Natural killer cell treated with Interleukin-12 subunit alpha and Interleukin-12 subunit beta and Interleukin-15 and Interleukin-18, amount 100 ng/mL, for 72 hours (primary cell): Measurements from ENCODE around the gene TMEM132A. TPM values are rescaled to one million over a fixed set of nuclear protein-coding genes. Genes with fewer than 3 reads are reported as not detected.
A peak's percentile ranks its signal among the peaks of the same experiment; 100 is the strongest.

Experiments used
- ATAC-seq, 2 donors: fragments of 150-1000 bp; cut with Tn5 transposase in 1 of 2; sonication (Bioruptor Pico), chemical (Tn5 transposase) in 1 of 2; 2 replicates each; pipeline ENCODE4 v1.10.0; 2021
- DNase-seq: peaks from one replicate; pipeline ENCODE4 v3.0.0; 2022; ENCODE audit warnings: low spot score
- H3K27ac Mint-ChIP-seq, 2 donors: 1 replicate in 1 of 2; 2 replicates in 1 of 2; pipeline ENCODE4 v1.8.0; 2022; ENCODE audit warnings: mixed read lengths in 2 of 2, mild to moderate bottlenecking in 1 of 2, moderate library complexity in 1 of 2
- H3K27me3 Mint-ChIP-seq, 2 donors: 1 replicate in 1 of 2; 2 replicates in 1 of 2; pipeline ENCODE4 v1.8.0; 2022; ENCODE audit warnings: mixed read lengths in 2 of 2
- H3K36me3 Mint-ChIP-seq: one replicate; pipeline ENCODE4 v1.8.0; 2022; ENCODE audit warnings: mixed read lengths
- H3K4me1 Mint-ChIP-seq, 2 donors: 1 replicate in 1 of 2; 2 replicates in 1 of 2; pipeline ENCODE4 v1.8.0; 2022; ENCODE audit warnings: low read depth in 2 of 2, mixed read lengths in 2 of 2, mild to moderate bottlenecking in 1 of 2
- H3K4me3 Mint-ChIP-seq: one replicate; pipeline ENCODE4 v1.8.0; 2022; ENCODE audit warnings: mixed read lengths
- H3K9me3 Mint-ChIP-seq: 2 replicates; pipeline ENCODE4 v1.8.0; 2022; ENCODE audit warnings: mixed read lengths
- total RNA-seq, 2 donors: library from RNA; stranded (reverse); gene quantifications; one replicate each; pipeline ENCODE4 v1.2.3, GENCODE V29; 2022

Gene TMEM132A
- total RNA-seq, 2 donors from 2014 or later, result 0.10 TPM; not detected in 1

DNA sequence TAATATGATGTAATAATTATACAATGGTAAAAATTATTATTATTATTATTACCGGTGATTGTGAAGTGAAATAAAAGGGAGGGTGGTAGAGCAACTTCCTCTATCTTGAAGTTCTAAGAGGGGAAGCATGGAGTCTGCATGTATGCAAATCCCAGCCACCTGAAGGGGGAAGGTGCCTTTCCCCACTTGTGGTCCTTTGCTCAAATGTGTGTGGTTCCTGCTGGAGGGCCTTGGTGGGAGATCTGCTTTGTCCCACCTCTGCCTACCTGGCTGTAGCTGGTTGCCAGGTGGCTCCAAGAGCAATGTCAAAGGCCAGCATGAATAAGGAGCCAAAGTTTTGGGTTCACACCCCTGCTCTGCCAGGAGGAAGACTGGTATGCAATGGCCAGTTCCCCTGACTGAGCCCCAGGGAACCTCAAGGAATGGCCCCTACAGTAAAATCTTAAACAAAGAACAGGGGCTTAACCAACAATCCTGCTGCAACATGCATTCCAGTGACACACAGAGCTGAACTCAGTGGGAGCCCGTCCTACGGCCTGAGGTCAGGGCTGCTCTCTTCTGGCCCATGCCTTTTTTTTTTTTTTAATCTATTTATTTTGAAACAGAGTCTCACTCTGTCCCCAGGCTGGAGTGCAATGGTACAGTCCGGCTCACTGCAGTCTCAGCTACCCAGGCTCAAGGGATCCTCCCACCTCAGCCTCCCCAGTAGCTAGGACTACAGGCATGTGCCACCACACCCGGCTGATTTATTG lies 8.5 kb downstream of the TMEM132A start:
- no peaks in the 10 kb centered on the region for H3K36me3 Mint-ChIP-seq
- no peak overlapping the region for H3K27ac Mint-ChIP-seq
- DNase-seq, result no peak
- peaks cover 7 to 8% of the 10 kb centered on the region in 2 donors for H3K27me3 Mint-ChIP-seq
- no peaks in the 10 kb centered on the region for H3K4me1 Mint-ChIP-seq
- no peak overlapping the region for H3K4me3 Mint-ChIP-seq
- no peak for ATAC-seq
- no peaks in the 10 kb centered on the region for H3K9me3 Mint-ChIP-seq

DNA sequence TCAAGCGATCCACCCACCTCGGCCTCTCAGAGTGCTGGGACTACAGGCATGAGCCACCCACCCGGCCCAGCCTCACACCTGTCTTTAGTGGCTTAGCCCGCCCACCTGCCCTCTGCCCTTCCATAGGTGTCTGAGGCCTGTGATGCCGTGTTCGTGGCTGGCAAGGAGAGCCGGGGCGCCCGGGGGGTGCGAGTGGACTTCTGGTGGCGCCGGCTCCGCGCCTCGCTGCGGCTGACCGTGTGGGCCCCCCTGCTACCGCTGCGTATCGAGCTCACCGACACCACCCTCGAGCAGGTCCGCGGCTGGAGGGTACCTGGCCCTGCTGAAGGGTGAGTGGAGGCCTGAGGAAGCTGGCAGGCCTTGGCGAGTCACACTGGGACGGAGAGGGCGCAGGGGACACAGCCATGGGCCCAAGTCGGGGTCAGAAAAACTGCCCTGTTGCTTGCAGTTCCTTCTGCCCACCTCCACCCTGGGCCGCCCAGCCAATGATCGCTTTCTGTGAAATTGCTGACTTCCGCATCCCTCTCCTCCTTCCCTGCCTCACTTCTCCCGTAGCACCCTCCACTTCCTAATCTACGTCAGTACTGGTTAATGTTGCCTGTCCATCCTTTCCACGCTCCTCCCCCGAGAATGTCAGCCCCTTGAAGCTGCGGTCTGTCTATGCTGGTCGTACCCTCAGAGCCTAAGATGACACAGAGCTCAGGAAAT lies 9.3 kb downstream of the TMEM132A start:
- Mint-ChIP-seq H3K27me3 (peaks cover 8 to 10% of the 10 kb centered on the region in 2 donors), H3K36me3 (no peaks in the 10 kb centered on the region), H3K9me3 (no peaks in the 10 kb centered on the region), H3K4me3 (no peak overlapping the region), H3K27ac (no peak overlapping the region), H3K4me1 (no peaks in the 10 kb centered on the region)
- DNase-seq (no peak), ATAC-seq (no peak)

- no peak for ATAC-seq
- no peak overlapping the region for H3K27ac Mint-ChIP-seq
- H3K4me3 Mint-ChIP-seq, result no peak overlapping the region
- DNase-seq, result no peak
- H3K27me3 Mint-ChIP-seq, result peaks cover 8 to 10% of the 10 kb centered on the region in 2 donors
- no peaks in the 10 kb centered on the region for H3K9me3 Mint-ChIP-seq
- no peaks in the 10 kb centered on the region for H3K4me1 Mint-ChIP-seq
- no peaks in the 10 kb centered on the region for H3K36me3 Mint-ChIP-seq
These were observed 10.0 kb downstream of the TMEM132A start for GRCh38 chr11:60934124-60934789.

GRCh38 chr11:60934790-60935605 lies 10.7 kb downstream of the TMEM132A start:
- ATAC-seq (no peak), DNase-seq (no peak)
- Mint-ChIP-seq H3K4me3 (no peak overlapping the region), H3K27ac (no peak overlapping the region), H3K27me3 (peaks cover 2 to 6% of the 10 kb centered on the region in 2 donors), H3K36me3 (no peaks in the 10 kb centered on the region), H3K4me1 (no peaks in the 10 kb centered on the region), H3K9me3 (no peaks in the 10 kb centered on the region)

DNA sequence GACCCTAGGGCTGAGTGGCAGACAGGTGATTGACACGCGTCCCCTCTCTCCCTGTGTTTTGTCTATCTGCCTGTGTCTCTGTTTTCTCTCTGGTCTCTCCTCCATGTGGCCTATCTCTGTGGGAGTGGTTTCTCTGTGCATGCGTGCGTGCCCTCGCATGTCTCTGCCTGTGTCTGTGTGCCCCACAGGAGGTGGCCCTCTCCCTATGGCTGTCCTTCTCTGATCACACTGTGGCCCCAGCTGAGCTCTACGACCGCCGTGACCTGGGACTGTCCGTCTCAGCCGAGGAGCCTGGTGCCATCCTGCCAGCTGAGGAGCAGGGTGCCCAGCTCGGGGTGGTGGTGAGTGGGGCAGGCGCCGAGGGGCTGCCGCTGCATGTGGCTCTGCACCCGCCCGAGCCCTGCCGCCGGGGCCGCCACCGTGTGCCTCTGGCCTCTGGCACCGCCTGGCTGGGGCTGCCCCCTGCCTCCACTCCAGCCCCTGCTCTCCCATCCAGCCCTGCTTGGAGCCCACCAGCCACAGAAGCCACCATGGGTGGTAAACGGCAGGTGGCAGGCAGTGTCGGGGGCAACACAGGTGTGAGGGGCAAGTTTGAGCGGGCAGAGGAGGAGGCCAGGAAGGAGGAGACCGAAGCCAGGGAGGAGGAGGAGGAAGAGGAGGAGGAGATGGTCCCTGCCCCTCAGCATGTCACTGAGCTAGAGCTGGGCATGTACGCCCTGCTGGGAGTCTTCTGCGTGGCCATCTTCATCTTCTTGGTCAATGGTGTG lies 11.6 kb downstream of the TMEM132A start:
- no peak overlapping the region for H3K4me3 Mint-ChIP-seq
- H3K27ac Mint-ChIP-seq, result no peak overlapping the region
- H3K9me3 Mint-ChIP-seq, result no peaks in the 10 kb centered on the region
- no peaks in the 10 kb centered on the region for H3K4me1 Mint-ChIP-seq
- DNase-seq, result no peak
- H3K27me3 Mint-ChIP-seq, result peaks cover 0 to 6% of the 10 kb centered on the region in 2 donors
- no peaks in the 10 kb centered on the region for H3K36me3 Mint-ChIP-seq
- ATAC-seq, result peak; percentile 5 to 20

- no peaks in the 10 kb centered on the region for H3K36me3 Mint-ChIP-seq
- H3K27me3 Mint-ChIP-seq, result peaks cover 0 to 4% of the 10 kb centered on the region in 2 donors
- H3K4me1 Mint-ChIP-seq, result no peaks in the 10 kb centered on the region
- H3K27ac Mint-ChIP-seq, result no peak overlapping the region
- no peaks in the 10 kb centered on the region for H3K9me3 Mint-ChIP-seq
- ATAC-seq (no peak), DNase-seq (no peak)
- no peak overlapping the region for H3K4me3 Mint-ChIP-seq
These were observed 12.3 kb downstream of the TMEM132A start for GRCh38 chr11:60936467-60937143.

- Mint-ChIP-seq H3K9me3 (no peaks in the 10 kb centered on the region), H3K27me3 (peaks cover 0 to 4% of the 10 kb centered on the region in 2 donors), H3K4me3 (no peak overlapping the region), H3K36me3 (no peaks in the 10 kb centered on the region), H3K4me1 (no peaks in the 10 kb centered on the region), H3K27ac (no peak overlapping the region)
- ATAC-seq (no peak), DNase-seq (no peak)
These were observed 12.9 kb downstream of the TMEM132A start for GRCh38 chr11:60937144-60937527.

DNA sequence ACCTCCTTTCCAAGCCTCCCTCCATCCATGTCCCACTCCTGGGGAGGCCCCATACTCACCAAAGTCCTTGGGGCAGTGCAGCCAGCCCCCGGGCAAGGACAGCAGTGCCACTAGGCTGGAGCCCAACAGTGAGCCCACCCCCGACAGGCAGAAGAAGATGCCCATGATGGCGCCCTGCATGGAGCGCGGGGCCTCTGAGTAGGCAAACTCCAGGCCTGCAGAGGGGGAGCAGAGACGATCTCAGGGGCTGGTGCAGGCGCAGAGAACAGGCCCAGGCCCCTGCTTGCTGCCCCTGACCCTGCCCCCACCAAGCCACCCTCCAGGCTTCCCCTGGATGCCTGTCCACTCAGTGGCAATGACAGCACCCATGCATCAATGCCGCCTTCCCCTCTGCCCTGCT lies 13.6 kb downstream of the TMEM132A start:
- no peak for DNase-seq
- Mint-ChIP-seq H3K4me1 (no peaks in the 10 kb centered on the region), H3K9me3 (no peaks in the 10 kb centered on the region), H3K4me3 (no peak overlapping the region), H3K27me3 (peaks cover 0 to 4% of the 10 kb centered on the region in 2 donors), H3K27ac (no peak overlapping the region), H3K36me3 (no peaks in the 10 kb centered on the region)
- ATAC-seq, result no peak

DNA sequence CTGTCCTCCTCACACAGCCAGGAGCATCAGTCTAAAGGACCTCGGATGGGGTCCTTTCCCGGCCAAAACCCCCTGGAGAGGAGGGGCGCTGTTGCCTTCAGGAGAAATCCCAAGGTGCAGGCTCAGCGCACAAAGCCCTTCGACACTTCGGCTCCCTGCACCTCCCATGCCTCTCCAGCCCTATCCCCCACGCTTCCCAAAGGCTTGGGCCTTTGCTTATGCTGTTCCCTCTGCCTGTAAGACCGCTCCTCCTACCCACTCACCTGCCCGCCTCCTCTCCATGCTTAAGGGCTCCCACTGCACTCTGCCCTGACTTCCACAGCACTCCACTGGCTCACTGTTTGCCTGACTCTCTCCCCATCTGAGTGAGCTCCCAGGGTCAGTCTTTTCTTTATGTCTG lies 14.2 kb downstream of the TMEM132A start:
- Mint-ChIP-seq H3K4me3 (no peak overlapping the region), H3K27me3 (peaks cover 0 to 4% of the 10 kb centered on the region in 2 donors), H3K9me3 (no peaks in the 10 kb centered on the region), H3K27ac (no peak overlapping the region), H3K36me3 (no peaks in the 10 kb centered on the region), H3K4me1 (no peaks in the 10 kb centered on the region)
- DNase-seq (no peak), ATAC-seq (no peak)

DNA sequence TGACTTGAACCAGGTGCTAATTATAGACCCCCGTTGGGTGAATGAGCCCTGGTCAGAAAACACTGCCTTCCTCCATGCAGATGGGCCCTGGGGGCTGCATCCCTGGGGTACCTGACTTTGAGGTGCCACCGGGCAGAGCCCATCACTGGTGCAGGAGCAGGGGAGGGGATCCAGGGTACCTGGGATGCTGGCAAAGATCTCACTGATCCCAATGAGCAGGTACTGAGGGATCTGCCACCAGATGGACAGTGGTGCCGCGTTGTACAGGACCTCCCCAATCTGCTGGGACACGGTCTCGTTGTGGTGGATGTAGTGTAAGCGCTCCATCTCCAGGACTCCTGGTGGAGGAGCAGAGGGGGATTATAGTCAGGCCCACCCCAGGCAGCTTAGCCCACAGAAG lies 15.0 kb downstream of the TMEM132A start:
- Mint-ChIP-seq H3K36me3 (no peaks in the 10 kb centered on the region), H3K9me3 (no peaks in the 10 kb centered on the region), H3K27ac (no peak overlapping the region), H3K4me1 (no peaks in the 10 kb centered on the region), H3K27me3 (peaks cover 0 to 4% of the 10 kb centered on the region in 2 donors), H3K4me3 (no peak overlapping the region)
- no peak for ATAC-seq
- no peak for DNase-seq

DNA sequence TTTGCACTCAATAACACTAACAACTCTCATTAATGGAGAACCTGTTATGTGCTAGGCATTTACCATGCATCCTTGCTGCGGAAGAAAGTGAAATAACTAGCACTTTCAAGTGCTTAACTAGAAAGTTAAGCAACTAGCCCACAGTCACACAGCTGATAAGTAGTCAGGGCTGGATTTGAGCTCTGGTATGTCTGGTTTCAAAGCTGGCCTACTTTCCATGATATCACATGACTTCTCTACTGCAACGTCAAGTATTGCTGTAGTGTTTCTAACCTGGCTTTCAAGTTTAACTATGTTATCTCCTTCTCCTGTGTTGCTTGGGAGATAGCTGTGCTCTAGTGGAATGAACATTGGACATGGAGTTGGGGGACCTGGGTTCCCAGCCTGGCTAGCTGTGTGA lies 15.6 kb downstream of the TMEM132A start:
- no peak for DNase-seq
- no peak for ATAC-seq
- H3K9me3 Mint-ChIP-seq, result no peaks in the 10 kb centered on the region
- H3K27me3 Mint-ChIP-seq, result peaks cover 0 to 4% of the 10 kb centered on the region in 2 donors
- no peaks in the 10 kb centered on the region for H3K4me1 Mint-ChIP-seq
- no peak overlapping the region for H3K27ac Mint-ChIP-seq
- H3K4me3 Mint-ChIP-seq, result no peak overlapping the region
- H3K36me3 Mint-ChIP-seq, result no peaks in the 10 kb centered on the region

- no peak for ATAC-seq
- H3K4me1 Mint-ChIP-seq, result no peaks in the 10 kb centered on the region
- no peak overlapping the region for H3K4me3 Mint-ChIP-seq
- no peaks in the 10 kb centered on the region for H3K36me3 Mint-ChIP-seq
- H3K27me3 Mint-ChIP-seq, result peaks cover 0 to 10% of the 10 kb centered on the region in 2 donors
- no peak for DNase-seq
- H3K27ac Mint-ChIP-seq, result no peak overlapping the region
- no peaks in the 10 kb centered on the region for H3K9me3 Mint-ChIP-seq
These were observed 17.3 kb downstream of the TMEM132A start for GRCh38 chr11:60941371-60942119.
